ENCODE measurements around the gene RYR3. TPM values are rescaled to one million over a fixed set of nuclear protein-coding genes. Genes with fewer than 3 reads are reported as not detected.

The RYR3 gene
- total and polyA plus RNA-seq, 10 of the 15 experiments (the other 5 are each of a cell fraction or from before 2014, with no cell fraction given), result under 0.01 to 0.44 (median 0.16) TPM; not detected in 5

DNA sequence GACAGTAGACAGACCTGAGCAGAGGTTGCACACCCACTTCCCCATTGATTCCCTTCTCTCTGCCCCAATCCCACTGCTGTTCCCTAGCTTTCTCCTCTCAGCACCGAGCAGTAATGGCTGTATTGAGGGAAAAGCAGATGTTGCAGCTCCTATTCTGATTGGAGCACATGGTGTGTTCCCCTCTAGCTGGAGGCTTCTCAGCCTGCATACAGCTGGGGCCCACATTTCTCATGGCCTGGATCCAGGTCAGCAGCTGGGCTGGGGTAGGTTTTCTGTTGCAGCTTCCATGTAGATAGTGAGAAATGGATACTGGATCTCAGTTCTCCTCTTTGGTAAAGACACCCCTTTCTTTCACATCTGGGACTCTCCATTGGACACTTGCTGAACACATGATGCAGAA, 50.1 kb downstream of the RYR3 start:
- Histone ChIP-seq H3K36me3 (ENCODE audit: control insufficient read depth in 2 of 2, insufficient read depth in 2 of 2, low read length in 1 of 2) (no peaks in the 10 kb centered on the region), H4K20me1 (ENCODE audit: control insufficient read depth, insufficient read depth) (no peaks in the 10 kb centered on the region), H3K4me2 (ENCODE audit: control insufficient read depth, insufficient read depth) (no peak overlapping the region), H2AFZ (ENCODE audit: control insufficient read depth, low read depth, low read length) (no peak overlapping the region), H3K27ac (ENCODE audit: control insufficient read depth, insufficient read depth) (no peak overlapping the region), H3K9me3 (replicated peaks; ENCODE audit: control insufficient read depth, insufficient read depth, low read length) (no peaks in the 10 kb centered on the region), H3K4me3 (no peak overlapping the region), H3K9ac (ENCODE audit: control insufficient read depth, insufficient read depth, low read length) (no peak overlapping the region), H3K79me2 (ENCODE audit: control insufficient read depth, insufficient read depth, low read length) (no peaks in the 10 kb centered on the region), H3K4me1 (ENCODE audit: control insufficient read depth, insufficient read depth, low read length) (no peaks in the 10 kb centered on the region), H3K27me3 (replicated peaks in 1 of 2; ENCODE audit: control insufficient read depth in 2 of 2, insufficient read depth in 2 of 2, low read length in 1 of 2) (no peaks in the 10 kb centered on the region; a peak in 1 of 4 replicates)
- WGBS (ENCODE audit: insufficient coverage, insufficient replicate concordance, low lambda C conversion rate, missing lambda C conversion rate), result 33% methylated on average over 1 of the region's 1 CpG
- DNase-seq (ENCODE audit: low read depth, low spot score) (no peak), ATAC-seq (no peak), FAIRE-seq (no peak)
- POLR2A ChIA-PET, result no interaction called here
- RAD21 ChIA-PET (ENCODE audit: unreplicated experiment), result interaction anchor here (1.0 kb wide), 1 partner anchor 11 kb away, joined by 3 read pairs; no protein-coding TSS in a partner anchor
- in situ Hi-C loops (cut with MboI) (no loop called here), intact Hi-C loops (cut with micrococcal nuclease; ENCODE audit: unreplicated experiment) (no loop called here)
- SMC1A ChIA-PET (ENCODE audit: uncharacterized antibody, unreplicated experiment), result interaction anchor here (0.7 to 0.9 kb wide), 2 partner anchors 13 to 340 kb away, joined by 3 to 4 read pairs; no protein-coding TSS in a partner anchor
- BruUV-seq (replicated peaks), result no TSS peak
- CTCF ChIA-PET, result interaction anchor here (0.7 kb wide), 1 partner anchor 10 kb away, joined by 3 read pairs; no protein-coding TSS in a partner anchor
- TF ChIP-seq EZH2 (IDR thresholded peaks at IDR 0.05; ENCODE audit: borderline replicate concordance, control insufficient read depth, low read depth, low read length) (no peak), GATAD2B (conservative IDR thresholded peaks at IDR 0.05; ENCODE audit: low read depth) (no peak), SP1 (IDR thresholded peaks at IDR 0.05; ENCODE audit: low read depth, low read length) (no peak), HDAC6 (IDR thresholded peaks at IDR 0.05; ENCODE audit: unreplicated experiment) (no peak), MEF2B (IDR thresholded peaks at IDR 0.05; ENCODE audit: partially characterized antibody, poor library complexity, severe bottlenecking) (no peak), NFXL1 (IDR thresholded peaks at IDR 0.05; ENCODE audit: borderline replicate concordance) (no peak), NR2C1 (IDR thresholded peaks at IDR 0.05) (no peak), ZNF217 (IDR thresholded peaks at IDR 0.05) (no peak), RFX5 (IDR thresholded peaks at IDR 0.05; ENCODE audit: low read depth, low read length) (no peak), MYC (IDR thresholded peaks at IDR 0.05; ENCODE audit: insufficient read depth, insufficient read length, insufficient replicate concordance, low read length, severe bottlenecking) (no peak), BRCA1 (IDR thresholded peaks at IDR 0.05; ENCODE audit: low read depth, low read length) (no peak), STAT3 (IDR thresholded peaks at IDR 0.05; ENCODE audit: low read depth, low read length) (no peak)
- TF ChIP-seq, protein P1, sequence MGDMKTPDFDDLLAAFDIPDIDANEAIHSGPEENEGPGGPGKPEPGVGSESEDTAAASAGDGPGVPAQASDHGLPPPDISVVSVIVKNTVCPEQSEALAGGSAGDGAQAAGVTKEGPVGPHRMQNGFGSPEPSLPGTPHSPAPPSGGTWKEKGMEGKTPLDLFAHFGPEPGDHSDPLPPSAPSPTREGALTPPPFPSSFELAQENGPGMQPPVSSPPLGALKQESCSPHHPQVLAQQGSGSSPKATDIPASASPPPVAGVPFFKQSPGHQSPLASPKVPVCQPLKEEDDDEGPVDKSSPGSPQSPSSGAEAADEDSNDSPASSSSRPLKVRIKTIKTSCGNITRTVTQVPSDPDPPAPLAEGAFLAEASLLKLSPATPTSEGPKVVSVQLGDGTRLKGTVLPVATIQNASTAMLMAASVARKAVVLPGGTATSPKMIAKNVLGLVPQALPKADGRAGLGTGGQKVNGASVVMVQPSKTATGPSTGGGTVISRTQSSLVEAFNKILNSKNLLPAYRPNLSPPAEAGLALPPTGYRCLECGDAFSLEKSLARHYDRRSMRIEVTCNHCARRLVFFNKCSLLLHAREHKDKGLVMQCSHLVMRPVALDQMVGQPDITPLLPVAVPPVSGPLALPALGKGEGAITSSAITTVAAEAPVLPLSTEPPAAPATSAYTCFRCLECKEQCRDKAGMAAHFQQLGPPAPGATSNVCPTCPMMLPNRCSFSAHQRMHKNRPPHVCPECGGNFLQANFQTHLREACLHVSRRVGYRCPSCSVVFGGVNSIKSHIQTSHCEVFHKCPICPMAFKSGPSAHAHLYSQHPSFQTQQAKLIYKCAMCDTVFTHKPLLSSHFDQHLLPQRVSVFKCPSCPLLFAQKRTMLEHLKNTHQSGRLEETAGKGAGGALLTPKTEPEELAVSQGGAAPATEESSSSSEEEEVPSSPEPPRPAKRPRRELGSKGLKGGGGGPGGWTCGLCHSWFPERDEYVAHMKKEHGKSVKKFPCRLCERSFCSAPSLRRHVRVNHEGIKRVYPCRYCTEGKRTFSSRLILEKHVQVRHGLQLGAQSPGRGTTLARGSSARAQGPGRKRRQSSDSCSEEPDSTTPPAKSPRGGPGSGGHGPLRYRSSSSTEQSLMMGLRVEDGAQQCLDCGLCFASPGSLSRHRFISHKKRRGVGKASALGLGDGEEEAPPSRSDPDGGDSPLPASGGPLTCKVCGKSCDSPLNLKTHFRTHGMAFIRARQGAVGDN (IDR thresholded peaks at IDR 0.05), result no peak
- TF ChIP-seq, protein P2, sequence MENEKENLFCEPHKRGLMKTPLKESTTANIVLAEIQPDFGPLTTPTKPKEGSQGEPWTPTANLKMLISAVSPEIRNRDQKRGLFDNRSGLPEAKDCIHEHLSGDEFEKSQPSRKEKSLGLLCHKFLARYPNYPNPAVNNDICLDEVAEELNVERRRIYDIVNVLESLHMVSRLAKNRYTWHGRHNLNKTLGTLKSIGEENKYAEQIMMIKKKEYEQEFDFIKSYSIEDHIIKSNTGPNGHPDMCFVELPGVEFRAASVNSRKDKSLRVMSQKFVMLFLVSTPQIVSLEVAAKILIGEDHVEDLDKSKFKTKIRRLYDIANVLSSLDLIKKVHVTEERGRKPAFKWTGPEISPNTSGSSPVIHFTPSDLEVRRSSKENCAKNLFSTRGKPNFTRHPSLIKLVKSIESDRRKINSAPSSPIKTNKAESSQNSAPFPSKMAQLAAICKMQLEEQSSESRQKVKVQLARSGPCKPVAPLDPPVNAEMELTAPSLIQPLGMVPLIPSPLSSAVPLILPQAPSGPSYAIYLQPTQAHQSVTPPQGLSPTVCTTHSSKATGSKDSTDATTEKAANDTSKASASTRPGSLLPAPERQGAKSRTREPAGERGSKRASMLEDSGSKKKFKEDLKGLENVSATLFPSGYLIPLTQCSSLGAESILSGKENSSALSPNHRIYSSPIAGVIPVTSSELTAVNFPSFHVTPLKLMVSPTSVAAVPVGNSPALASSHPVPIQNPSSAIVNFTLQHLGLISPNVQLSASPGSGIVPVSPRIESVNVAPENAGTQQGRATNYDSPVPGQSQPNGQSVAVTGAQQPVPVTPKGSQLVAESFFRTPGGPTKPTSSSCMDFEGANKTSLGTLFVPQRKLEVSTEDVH (IDR thresholded peaks at IDR 0.05; ENCODE audit: low read depth, partially characterized antibody), result no peak
- TF ChIP-seq, protein P3, sequence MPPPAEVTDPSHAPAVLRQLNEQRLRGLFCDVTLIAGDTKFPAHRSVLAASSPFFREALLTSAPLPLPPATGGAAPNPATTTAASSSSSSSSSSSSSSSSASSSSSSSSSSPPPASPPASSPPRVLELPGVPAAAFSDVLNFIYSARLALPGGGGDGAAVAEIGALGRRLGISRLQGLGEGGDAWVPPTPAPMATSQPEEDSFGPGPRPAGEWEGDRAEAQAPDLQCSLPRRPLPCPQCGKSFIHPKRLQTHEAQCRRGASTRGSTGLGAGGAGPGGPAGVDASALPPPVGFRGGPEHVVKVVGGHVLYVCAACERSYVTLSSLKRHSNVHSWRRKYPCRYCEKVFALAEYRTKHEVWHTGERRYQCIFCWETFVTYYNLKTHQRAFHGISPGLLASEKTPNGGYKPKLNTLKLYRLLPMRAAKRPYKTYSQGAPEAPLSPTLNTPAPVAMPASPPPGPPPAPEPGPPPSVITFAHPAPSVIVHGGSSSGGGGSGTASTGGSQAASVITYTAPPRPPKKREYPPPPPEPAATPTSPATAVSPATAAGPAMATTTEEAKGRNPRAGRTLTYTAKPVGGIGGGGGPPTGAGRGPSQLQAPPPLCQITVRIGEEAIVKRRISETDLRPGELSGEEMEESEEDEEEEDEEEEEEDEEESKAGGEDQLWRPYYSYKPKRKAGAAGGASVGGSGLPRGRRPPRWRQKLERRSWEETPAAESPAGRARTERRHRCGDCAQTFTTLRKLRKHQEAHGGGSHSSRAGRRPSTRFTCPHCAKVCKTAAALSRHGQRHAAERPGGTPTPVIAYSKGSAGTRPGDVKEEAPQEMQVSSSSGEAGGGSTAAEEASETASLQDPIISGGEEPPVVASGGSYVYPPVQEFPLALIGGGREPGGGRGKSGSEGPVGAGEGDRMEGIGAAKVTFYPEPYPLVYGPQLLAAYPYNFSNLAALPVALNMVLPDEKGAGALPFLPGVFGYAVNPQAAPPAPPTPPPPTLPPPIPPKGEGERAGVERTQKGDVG (CRISPR knock-in tag; IDR thresholded peaks at IDR 0.05), result no peak
